Kidney capillary endothelial cell (primary cell): Measurements from ENCODE around the gene ACADVL.

Experiments used
- DNase-seq: peaks from one replicate; pipeline ENCODE4 v3.0.0-alpha.2; 2018; ENCODE audit warnings: low spot score

The ACADVL gene

GRCh38 chr17:7217113-7217987 is 2.4 kb upstream of the ACADVL start:
- DNase-seq = no peak

DNA sequence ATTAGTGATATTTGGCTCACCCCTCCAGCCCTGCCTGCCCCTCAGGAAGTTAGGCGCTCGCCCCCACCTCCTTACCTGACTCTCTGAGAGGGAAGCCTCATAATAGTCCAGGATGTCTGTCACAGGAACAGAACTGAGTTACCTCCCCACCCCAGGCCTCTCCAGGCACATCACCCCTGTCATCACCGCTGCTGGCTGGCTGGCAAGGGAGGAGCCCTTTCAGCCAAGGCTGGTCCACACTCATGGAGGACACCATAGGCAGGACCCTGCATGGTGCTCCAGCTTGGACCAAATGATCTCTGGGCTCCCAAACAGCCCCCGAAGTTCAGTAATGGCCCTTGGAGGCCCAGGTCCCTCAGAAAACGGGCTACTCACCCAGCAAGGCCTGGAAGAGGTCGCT is 1.6 kb upstream of the ACADVL start:
- no peak for DNase-seq

DNA sequence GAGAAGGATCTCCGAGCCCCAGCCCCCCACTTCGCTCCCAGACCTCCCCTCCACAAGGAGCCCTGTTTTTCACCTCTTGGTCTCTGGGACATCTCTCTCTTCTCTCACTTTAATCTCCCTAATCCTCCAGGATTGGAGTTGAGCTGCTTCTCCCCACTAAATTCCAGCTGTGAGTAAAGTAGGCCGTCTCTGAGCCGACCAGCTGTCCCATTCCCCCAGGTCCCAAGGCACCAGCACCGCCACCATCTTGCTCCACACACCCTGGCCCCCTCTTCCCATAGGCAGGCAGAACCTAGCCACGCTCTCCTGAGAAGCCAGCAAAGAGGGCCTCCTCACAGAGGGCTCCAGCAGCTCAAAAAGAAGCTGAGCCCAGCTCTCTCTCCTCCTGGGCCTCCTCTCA is 980 bp upstream of the ACADVL start:
- no peak for DNase-seq

GRCh38 chr17:7219229-7219811 is 418 bp upstream of the ACADVL start:
- no peak for DNase-seq

DNA sequence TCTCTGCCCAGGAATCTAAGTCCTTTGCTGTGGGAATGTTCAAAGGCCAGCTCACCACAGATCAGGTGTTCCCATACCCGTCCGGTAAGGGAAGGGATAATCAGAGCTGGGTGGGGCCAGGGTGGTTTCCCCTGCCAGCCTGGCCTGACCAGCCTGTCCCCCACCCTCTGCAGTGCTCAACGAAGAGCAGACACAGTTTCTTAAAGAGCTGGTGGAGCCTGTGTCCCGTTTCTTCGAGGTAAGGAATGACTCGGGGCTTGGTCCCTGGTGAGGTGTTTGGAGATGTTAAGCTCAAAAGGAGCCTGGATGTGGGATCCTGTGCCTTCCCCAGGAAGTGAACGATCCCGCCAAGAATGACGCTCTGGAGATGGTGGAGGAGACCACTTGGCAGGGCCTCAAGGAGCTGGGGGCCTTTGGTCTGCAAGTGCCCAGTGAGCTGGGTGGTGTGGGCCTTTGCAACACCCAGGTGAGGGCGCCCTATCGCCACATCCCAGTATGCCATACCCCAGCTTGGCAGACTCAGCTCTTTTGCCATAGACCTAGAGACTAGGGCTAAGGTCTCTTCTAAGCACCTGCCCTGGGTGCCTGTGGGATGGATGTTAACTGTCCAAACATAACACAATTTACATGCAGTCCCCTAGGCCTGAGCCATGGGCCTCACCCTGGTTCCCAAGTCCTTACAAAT is 997 bp downstream of the ACADVL start:
- no peak for DNase-seq

- DNase-seq = no peak
Observed at GRCh38 chr17:7221278-7222092, 1.7 kb downstream of the ACADVL start.

DNA sequence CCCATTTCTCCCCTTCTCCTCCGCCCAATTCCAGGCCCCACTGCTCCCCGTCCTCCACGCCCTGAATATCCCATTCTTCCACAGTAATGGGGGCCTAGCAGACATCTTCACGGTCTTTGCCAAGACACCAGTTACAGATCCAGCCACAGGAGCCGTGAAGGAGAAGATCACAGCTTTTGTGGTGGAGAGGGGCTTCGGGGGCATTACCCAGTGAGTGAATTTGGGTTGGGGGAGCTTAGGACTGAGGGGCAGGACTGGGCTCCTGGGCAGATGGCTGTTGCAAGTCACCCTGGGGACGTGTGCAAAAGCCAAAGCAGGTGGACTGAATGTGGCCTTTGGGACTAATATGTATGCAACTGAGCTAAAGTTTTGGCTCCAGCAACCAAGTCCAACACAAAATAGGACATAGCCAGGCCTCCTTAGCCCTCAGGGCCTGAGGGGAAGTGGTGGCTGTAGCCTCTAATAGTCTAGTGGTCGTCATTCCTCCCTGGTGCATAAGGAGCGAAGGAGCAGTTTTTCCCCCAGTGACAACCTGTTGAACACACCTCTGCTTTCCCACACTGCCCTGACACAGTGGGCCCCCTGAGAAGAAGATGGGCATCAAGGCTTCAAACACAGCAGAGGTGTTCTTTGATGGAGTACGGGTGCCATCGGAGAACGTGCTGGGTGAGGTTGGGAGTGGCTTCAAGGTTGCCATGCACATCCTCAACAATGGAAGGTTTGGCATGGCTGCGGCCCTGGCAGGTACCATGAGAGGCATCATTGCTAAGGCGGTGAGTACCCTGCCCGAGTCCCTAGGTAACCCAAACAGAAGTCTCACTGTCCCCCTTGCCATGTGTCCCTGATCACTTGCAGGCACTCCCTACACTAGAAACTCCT is 2.6 kb downstream of the ACADVL start:
- no peak for DNase-seq

- DNase-seq = no peak
Observed at GRCh38 chr17:7222972-7223292, 3.2 kb downstream of the ACADVL start.

DNA sequence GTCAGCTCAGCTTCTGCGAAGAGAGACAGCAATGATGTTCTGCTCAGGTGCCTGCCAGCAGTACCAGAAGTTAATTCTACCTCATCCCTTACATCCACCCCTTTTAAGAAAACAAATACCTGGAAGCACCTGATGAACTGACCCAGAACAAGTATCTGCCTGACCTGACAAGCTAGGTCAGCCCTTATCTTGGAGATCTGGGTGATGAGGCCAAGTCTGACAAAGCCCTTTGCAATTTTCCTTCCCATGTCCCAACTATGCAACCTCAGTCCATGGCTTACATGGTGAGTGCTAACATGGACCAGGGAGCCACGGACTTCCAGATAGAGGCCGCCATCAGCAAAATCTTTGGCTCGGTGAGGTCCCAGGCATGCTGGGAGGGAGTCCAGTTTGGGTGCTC is 3.6 kb downstream of the ACADVL start:
- DNase-seq = no peak

DNA sequence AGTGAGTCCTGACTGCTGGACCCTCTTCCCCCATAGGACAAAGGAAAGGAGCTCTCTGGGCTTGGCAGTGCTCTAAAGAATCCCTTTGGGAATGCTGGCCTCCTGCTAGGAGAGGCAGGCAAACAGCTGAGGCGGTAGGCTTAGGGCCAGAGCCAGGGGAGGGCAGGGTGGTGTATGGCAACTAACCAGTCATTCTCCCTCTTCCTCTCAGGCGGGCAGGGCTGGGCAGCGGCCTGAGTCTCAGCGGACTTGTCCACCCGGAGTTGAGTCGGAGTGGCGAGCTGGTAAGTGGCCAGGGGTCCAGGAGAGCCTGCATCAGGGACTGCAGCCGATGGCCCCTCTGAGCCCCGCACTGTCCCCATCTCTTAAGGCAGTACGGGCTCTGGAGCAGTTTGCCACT is 4.4 kb downstream of the ACADVL start:
- DNase-seq = no peak

DNA sequence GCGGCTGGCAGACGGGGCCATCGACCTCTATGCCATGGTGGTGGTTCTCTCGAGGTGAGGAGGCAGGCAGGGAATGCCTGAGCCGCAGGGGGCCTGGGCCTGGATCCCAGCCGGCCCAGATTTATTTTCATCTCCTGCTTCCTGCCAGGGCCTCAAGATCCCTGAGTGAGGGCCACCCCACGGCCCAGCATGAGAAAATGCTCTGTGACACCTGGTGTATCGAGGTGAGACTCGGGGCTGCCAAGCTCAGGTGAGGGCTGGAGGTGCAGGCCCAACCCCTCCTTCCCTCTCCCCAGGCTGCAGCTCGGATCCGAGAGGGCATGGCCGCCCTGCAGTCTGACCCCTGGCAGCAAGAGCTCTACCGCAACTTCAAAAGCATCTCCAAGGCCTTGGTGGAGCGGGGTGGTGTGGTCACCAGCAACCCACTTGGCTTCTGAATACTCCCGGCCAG is 4.9 kb downstream of the ACADVL start:
- no peak for DNase-seq

- DNase-seq = no peak
Observed at GRCh38 chr17:7225711-7226331, 6.1 kb downstream of the ACADVL start.

DNA sequence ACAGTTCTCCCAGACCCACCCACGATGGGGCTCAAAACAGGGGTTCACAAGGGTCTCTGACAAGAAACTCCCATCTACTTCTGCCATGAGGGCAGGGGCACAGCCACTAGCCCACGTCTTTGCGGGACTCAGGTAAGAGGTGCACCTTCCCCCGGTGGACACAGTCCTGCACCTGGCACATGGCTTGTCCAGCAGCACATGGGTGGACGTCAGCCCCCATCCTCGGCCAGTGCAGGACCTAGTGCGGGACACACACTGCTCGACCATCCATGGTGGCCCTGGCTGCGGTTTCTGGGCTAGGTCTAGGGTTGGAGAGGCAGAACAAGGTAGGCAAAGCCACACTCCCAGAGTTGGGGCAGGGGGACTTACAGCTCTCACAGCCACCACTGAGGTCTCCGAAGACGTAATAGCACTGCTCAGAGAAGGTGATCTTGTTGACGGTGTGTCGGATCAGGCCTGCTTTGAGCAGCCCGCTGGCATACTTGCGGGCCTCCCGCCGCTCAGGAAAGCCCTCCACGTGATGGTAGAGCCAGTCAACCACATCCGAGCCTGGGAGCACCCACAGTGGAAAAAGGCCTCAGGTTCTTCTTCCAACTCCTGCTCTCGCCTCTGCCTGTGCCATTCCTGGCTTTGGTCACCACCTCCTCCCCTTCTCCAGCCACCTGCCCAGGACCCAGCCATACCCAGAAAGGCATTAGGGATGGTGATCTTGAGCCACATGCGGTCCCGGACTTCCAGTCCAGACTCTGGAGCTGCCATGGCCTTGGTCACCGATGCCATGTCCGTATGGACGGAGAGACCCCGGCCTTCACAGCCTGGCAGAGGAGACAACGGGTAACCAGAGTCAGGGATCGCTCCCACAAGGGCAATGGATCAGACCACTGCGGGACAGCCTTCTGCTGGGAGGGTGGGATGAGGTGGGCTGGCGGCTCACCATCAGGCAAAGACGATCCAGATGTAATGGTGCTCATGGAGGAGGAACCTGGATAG is 7.3 kb downstream of the ACADVL start:
- no peak for DNase-seq

DNA sequence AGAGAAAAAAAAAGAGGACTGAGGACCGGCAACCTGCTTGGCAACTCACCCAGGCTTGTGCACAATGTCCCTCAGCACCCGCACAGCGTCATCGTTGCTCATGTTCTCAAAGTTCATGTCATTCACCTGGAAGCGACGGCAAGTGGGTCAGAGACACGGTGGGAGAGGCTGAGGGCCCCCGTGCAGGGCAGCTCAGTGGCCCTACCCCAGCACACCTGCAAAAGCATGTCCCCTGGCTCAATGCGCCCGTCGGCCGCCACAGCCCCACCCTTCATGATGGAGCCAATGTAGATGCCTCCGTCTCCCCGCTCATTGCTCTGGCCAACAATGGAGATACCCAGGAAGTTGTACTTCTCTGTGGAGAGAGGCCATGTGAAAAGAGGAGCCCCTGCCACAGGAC is 9.2 kb downstream of the ACADVL start:
- DNase-seq = no peak

- DNase-seq = no peak
Observed at GRCh38 chr17:7229504-7229903, 9.8 kb downstream of the ACADVL start.

DNA sequence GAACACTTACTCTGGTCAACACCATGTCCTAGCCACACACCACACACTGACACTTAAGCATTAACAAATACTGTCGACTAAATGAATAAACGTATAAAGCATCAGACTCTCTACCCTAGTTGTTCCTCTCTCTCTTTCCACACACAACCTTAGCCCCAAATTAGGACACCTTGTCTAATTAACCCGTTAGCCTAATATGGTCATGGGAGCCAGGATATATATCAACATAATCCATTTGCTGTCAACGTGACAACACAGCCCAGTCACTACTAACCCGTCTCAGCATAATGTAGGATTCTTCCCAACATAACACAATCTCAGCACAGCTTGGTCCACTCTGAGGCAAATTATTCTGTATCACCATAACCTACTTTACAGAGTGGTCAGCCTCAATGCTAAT is 12.4 kb downstream of the ACADVL start:
- no peak for DNase-seq

DNA sequence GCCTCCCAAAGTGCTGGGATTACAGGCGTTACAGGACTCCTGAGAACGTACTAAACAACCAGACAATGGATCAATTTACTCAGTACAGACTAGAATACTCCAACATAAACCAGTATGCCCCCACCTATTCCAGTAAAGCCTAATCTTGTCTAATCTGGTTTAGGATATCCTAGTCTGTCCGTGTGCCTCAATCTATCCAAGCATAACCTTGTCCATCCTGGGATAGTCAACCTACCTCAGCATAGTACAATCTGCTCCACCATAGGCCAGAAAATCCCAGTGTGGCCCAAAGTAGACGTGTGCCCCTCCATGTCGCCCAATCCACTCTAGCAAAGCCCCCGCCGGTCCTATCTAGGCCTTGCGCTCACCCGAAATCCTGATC is 14.0 kb downstream of the ACADVL start:
- no peak for DNase-seq

GRCh38 chr17:7234083-7234951 is 14.6 kb downstream of the ACADVL start, which contains the start of gene DVL2:
Gene DVL2, minus strand, starts transcription at chr17:7234517. Its CDS starts 255 bp downstream, at chr17:7234262.
- peak; percentile 91 for DNase-seq
